Measurements from ENCODE around the gene EHMT2.

The EHMT2 gene

DNA sequence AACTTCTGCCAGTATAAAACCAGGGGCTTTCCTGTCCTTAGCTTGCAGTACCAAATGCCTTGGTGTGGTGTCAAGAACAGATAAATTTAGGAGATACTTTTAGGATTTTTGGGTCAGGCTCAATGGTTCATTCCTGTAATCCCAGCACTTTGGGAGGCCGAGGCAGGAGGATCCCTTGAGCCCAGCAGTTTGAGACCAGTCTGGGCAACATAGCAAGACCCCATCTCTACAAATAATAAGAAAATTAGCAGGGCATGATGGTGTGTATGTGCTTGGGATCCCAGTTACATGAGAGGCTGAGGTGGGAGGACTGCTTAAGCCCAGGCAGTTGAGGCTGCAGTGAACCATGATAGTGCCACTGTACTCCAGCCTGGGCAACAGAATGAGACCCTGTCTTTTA lies 7.5 kb upstream of the EHMT2 start:
- H3K27me3 Mint-ChIP-seq, result peaks cover 9% of the 10 kb centered on the region
- peaks cover 31% of the 10 kb centered on the region for H3K4me1 Mint-ChIP-seq (ENCODE audit: low read depth)
- H3K9me3 Mint-ChIP-seq, result no peaks in the 10 kb centered on the region
- H3K27ac Mint-ChIP-seq, result no peak overlapping the region
- H3K36me3 Mint-ChIP-seq (ENCODE audit: low read depth), result peaks cover 2% of the 10 kb centered on the region
- no peak for DNase-seq
- H3K4me3 Mint-ChIP-seq, result no peak overlapping the region

DNA sequence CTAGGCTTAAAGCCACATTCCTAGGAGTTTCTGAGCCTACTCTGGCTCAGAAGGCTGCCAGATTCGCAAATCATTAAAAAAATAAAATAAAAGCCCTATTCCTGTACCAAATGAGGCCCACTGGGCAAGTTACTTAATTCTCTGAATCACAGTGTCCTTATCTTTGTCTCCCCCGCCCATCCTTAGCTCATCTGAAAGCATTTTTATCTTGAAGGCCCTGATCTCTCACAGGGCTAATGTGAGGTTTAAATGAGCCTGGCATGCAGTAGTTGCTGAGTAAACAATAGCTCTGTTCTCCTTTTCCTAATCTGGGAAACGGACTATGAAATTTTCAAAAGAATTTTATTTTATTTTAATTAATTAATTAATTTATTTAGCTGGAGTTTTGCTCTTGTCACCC lies 6.5 kb upstream of the EHMT2 start:
- Mint-ChIP-seq H3K27ac (no peak overlapping the region), H3K9me3 (no peaks in the 10 kb centered on the region), H3K36me3 (ENCODE audit: low read depth) (peaks cover 9% of the 10 kb centered on the region), H3K4me1 (ENCODE audit: low read depth) (peaks cover 33% of the 10 kb centered on the region), H3K27me3 (peaks cover 9% of the 10 kb centered on the region), H3K4me3 (no peak overlapping the region)
- DNase-seq, result no peak

DNA sequence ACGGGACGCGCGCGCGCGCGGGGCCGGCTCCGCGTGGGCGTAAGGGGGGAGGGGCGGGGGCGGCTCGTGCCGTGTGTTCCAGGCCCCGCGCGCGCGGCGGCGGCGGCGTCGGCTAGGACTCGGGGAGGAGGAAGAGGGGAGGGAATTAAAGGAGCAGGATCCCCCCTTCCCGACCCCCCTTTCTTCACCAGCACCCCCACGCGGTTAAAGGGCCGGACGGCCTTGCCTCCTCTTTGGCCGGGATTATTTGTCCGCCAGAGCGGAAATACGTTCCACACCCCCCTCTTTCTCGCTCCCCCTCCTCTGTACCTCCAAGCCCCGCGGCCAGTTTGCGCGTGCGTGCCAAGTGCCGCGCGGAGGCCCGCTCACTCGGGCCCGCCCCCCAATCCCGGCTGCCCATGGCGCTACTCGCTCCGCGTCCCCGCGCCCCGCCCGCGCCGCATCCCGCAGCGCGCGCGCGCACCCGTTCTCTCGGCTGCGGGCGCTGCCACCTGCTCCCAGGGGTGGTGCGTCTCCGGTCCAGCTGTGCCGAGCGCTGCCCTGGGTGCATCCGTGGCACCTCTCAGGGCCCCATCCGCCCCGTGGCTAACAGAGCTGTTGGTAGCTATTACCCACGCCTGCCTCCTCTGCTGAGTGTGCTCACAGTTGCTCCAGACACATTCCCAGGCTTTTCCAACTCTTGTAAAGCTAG lies 4.6 kb upstream of the EHMT2 start, which contains the start of gene ZBTB12:
ZBTB12 (minus strand) TSS at position 134 of the 691 bp plus-strand sequence. CDS start 781 bp downstream, outside the sequence.
- H3K27ac Mint-ChIP-seq, result peak within 1 kb of the TSS; percentile 91
- peaks cover 6% of the 10 kb centered on the region for H3K27me3 Mint-ChIP-seq
- no peaks in the 10 kb centered on the region for H3K9me3 Mint-ChIP-seq
- DNase-seq, result peak; percentile 92
- peaks cover 21% of the 10 kb centered on the region for H3K36me3 Mint-ChIP-seq (ENCODE audit: low read depth)
- H3K4me3 Mint-ChIP-seq, result peak within 1 kb of the TSS; percentile 80
- H3K4me1 Mint-ChIP-seq (ENCODE audit: low read depth), result peaks cover 30% of the 10 kb centered on the region

DNA sequence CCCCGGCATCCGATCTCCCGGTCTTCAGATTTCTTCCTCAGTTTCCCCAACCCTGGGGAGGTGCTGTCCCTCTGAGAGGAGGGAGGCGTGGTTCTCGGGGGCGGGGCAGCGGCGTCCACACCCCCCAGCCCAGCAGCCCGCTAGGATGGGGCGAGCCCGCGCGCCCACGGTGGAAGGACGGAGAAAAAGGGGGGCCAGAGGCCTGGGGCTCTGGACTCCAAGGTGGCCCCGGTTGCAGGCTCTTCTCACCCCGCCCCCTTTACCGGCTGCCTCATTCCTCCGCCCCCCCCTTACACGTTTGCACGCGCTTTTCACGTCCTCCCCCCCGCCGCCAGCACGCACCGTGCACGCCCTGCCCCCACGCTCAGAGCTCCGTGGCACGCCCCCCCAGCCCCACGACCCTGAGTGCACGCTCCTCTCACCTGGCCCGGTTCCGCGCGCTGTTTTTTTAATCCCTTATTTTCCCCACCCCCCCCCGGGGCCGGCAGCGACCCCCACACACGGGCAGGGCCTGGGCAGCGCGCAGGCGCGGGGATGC lies 4.0 kb upstream of the EHMT2 start:
- H3K9me3 Mint-ChIP-seq, result no peaks in the 10 kb centered on the region
- peaks cover 23% of the 10 kb centered on the region for H3K36me3 Mint-ChIP-seq (ENCODE audit: low read depth)
- H3K4me3 Mint-ChIP-seq, result peak overlapping the region; percentile 80
- peaks cover 32% of the 10 kb centered on the region for H3K4me1 Mint-ChIP-seq (ENCODE audit: low read depth)
- H3K27me3 Mint-ChIP-seq, result peaks cover 5% of the 10 kb centered on the region
- DNase-seq, result peak; percentile 81
- peak overlapping the region; percentile 73 for H3K27ac Mint-ChIP-seq

DNA sequence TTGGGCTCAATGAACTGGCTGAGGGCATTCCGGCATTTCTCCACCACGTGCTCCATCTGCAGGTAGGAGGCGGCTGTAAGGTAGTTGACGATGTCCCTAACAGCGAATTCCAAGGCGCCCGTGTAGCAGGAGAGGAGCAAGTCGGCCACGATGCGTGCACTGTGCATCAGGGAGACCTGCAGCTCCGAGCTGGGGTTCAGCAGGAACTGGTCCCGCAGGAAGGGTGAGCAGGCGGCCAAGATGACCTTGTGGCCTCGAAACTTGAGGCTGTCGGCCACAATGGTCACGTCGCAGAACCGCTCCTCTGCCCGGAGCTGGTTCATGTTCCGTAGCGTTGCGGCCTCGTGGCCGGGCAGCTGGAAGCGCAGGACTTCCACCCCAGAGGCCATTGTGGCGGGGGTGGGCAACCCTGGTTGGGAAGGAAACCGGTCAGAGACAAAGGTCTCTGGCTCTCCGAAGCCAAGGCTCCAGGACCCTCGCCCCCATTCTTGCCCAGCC lies 3.5 kb upstream of the EHMT2 start:
- H3K27ac Mint-ChIP-seq, result peak overlapping the region; percentile 44
- peaks cover 27% of the 10 kb centered on the region for H3K36me3 Mint-ChIP-seq (ENCODE audit: low read depth)
- no peaks in the 10 kb centered on the region for H3K27me3 Mint-ChIP-seq
- H3K9me3 Mint-ChIP-seq, result no peaks in the 10 kb centered on the region
- H3K4me1 Mint-ChIP-seq (ENCODE audit: low read depth), result peaks cover 37% of the 10 kb centered on the region
- no peak for DNase-seq
- peak overlapping the region; percentile 80 for H3K4me3 Mint-ChIP-seq

DNA sequence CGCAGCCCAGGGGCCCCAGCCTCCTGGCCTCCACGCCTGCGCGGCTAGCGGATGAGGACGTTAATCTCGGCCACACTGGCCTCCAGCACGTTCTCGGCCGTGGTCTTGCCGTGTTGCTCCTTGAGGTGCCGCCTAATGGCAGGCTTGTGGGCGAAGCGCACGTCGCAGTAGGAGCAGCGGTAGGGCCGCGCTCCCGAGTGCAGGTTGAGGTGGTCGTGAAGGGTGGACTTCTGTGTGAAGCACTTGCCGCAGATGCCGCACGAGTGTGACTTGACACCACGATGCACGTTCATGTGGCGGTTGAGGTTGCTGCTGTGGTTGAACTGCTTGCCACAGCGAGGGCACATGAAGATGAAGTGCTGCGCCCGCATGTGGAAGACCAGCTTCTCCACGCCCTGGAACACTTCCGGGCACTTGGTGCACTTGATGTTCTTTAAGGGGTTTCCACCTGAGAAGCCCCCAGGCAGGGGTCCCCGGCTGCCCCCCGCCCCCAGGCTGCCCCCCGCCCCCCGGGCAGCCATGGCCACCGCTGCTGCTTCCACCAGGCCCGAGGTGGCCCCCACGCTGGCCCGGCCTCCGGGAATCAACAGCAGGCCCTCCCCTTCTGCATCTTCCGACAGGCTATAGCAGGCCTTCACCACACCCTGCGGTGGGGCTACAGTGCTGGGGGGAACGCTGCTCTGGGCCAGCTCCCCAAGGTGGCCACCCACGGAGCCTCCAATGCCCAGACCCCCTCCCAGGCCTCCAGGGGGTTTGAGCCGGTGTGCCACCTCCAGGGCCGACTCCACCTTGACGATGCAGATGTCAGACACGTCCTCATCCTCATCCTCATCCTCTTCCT lies 2.6 kb upstream of the EHMT2 start:
- no peaks in the 10 kb centered on the region for H3K27me3 Mint-ChIP-seq
- peak overlapping the region; percentile 20 for H3K4me3 Mint-ChIP-seq
- peaks cover 34% of the 10 kb centered on the region for H3K36me3 Mint-ChIP-seq (ENCODE audit: low read depth)
- DNase-seq, result no peak
- H3K9me3 Mint-ChIP-seq, result no peaks in the 10 kb centered on the region
- H3K27ac Mint-ChIP-seq, result peak overlapping the region; percentile 50
- peaks cover 42% of the 10 kb centered on the region for H3K4me1 Mint-ChIP-seq (ENCODE audit: low read depth)

DNA sequence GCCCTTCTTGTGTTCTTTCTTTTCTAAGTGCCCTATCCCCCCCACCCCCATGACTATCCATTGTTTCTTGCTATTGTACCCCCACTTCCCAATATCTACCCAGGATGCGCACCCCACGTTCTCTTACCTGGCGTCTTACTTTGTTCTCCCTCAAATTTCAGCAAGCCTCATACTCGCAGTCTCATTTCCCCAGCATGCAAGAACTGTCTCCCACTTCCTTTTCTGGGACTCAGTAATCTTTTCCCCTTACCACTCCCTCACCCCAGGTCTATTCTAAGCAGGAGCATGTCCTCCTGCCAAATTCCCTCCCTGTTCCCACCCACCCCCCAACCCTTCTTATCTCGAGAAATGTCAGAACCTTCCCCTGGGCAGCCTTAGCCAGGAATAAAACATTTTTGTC lies 1.7 kb upstream of the EHMT2 start:
- Mint-ChIP-seq H3K27ac (peak overlapping the region; percentile 35), H3K9me3 (no peaks in the 10 kb centered on the region), H3K4me3 (peak overlapping the region; percentile 53), H3K4me1 (ENCODE audit: low read depth) (peaks cover 42% of the 10 kb centered on the region), H3K36me3 (ENCODE audit: low read depth) (peaks cover 41% of the 10 kb centered on the region), H3K27me3 (no peaks in the 10 kb centered on the region)
- no peak for DNase-seq

DNA sequence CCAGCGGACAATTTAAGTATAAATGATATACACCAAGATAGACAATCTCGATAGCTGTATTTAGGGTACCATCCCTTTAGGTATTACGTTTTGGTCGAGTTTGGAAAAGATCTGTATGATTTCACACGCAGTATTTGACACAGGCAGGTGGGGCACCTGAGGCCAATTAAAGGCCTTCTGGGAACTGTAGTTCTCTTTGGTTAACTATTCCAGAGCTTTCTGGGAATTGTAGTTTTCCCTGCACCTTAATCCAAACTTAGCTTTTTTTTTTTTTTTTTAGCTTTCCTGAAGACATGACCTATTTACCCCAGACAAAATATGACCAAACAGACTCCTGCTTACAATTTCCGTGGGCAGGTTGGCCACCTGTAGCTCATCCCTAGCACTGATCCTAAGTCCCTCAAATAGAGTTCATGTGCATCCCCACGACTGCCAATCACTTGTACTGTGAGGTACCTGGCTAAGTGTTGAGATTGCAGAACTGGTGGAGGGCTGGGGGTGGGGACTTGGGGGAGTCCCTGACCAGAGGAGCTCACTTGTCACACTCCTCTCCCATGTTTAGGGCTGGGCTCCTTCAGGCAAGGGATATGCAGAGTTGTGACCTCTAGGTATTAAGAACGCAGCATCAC lies 999 bp upstream of the EHMT2 start:
- H3K27me3 Mint-ChIP-seq, result no peaks in the 10 kb centered on the region
- H3K27ac Mint-ChIP-seq, result peak overlapping the region; percentile 96
- peaks cover 42% of the 10 kb centered on the region for H3K4me1 Mint-ChIP-seq (ENCODE audit: low read depth)
- peak overlapping the region; percentile 93 for H3K4me3 Mint-ChIP-seq
- peak; percentile 42 for DNase-seq
- H3K9me3 Mint-ChIP-seq, result no peaks in the 10 kb centered on the region
- H3K36me3 Mint-ChIP-seq (ENCODE audit: low read depth), result peaks cover 44% of the 10 kb centered on the region

DNA sequence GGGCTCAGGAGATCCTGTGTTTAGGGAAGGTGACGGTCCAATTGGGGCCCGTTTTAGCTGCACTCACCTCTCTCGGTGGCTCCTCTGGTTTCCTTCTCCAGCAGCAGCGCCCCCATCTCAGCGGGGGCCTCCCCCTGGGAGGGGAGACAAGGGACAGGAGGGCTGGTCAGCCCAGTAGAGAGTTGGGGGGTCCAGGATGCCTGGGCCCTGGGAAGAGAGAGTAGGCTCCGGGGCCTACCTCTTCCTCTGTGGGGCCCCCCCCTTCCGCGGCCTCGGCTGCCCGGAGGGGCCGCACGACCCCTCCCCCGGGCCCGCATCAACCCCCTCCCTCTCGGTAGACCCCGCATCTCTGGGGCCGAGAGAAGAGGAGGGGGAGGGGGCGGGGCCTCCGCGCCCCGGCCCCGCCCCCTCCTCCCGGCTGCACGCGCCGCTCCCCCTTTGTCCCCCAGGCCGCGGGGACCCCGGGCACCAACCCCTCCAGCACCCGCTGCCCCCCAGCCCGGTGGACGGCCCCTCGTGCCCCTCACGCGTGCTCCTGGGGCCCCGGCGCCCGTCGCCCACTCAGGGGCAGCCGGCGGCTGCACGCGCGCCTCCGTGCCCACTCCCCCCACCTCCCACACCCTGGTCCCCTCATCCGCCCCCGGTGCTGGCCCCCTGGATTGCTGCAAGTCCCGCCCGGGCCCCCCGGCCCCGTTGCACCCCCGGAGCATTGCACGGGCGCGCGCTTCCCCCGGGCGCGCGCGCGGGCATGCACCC lies 464 bp downstream of the EHMT2 start:
- no peaks in the 10 kb centered on the region for H3K27me3 Mint-ChIP-seq
- H3K27ac Mint-ChIP-seq, result peak overlapping the region; percentile 89
- peaks cover 59% of the 10 kb centered on the region for H3K36me3 Mint-ChIP-seq (ENCODE audit: low read depth)
- peaks cover 34% of the 10 kb centered on the region for H3K4me1 Mint-ChIP-seq (ENCODE audit: low read depth)
- no peaks in the 10 kb centered on the region for H3K9me3 Mint-ChIP-seq
- H3K4me3 Mint-ChIP-seq, result peak overlapping the region; percentile 93
- no peak for DNase-seq

DNA sequence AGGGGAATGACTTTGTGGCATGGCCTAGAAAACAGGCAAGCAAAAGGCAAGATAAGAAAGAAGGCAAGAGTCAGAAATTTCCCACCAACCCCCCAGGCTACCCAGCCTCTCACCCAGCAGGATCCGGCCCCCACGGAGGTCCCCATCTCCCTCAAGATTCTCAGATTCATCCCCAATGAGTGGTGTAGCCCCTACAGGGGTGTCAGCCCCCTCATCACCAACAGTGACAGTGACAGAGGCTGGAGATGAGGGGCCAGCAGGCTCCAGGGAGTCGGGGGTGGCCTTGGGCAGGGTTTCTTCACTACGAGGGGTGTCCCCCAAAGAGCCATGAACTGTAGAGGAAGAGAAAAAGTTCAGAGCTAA lies 1.0 kb downstream of the EHMT2 start:
- DNase-seq, result no peak
- Mint-ChIP-seq H3K4me3 (peak overlapping the region; percentile 83), H3K4me1 (ENCODE audit: low read depth) (peaks cover 34% of the 10 kb centered on the region), H3K9me3 (no peaks in the 10 kb centered on the region), H3K27ac (peak overlapping the region; percentile 89), H3K27me3 (no peaks in the 10 kb centered on the region), H3K36me3 (ENCODE audit: low read depth) (peaks cover 64% of the 10 kb centered on the region)

DNA sequence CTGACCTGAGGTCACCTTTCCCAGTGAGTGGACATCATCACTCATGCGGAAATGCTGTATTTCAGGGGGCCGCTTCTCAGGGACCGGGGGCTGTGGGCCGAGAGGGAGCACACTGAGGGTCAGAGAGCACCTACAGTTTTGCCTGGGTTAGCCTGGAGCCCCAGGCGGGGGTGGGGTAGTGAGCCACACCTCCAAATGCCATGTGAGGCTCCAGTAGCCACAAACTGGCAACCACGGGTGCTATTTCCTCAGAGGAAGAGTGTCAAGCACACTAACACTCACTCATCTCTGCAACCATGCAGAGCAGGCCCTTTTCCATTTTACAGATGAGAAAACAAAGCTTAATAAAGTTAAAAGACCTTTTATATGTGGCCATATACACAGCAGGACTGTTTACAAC lies 4.7 kb downstream of the EHMT2 start:
- peaks cover 12% of the 10 kb centered on the region for H3K4me1 Mint-ChIP-seq (ENCODE audit: low read depth)
- no peaks in the 10 kb centered on the region for H3K9me3 Mint-ChIP-seq
- H3K36me3 Mint-ChIP-seq (ENCODE audit: low read depth), result peaks cover 76% of the 10 kb centered on the region
- DNase-seq, result no peak
- H3K27ac Mint-ChIP-seq, result no peak overlapping the region
- no peaks in the 10 kb centered on the region for H3K27me3 Mint-ChIP-seq
- no peak overlapping the region for H3K4me3 Mint-ChIP-seq

DNA sequence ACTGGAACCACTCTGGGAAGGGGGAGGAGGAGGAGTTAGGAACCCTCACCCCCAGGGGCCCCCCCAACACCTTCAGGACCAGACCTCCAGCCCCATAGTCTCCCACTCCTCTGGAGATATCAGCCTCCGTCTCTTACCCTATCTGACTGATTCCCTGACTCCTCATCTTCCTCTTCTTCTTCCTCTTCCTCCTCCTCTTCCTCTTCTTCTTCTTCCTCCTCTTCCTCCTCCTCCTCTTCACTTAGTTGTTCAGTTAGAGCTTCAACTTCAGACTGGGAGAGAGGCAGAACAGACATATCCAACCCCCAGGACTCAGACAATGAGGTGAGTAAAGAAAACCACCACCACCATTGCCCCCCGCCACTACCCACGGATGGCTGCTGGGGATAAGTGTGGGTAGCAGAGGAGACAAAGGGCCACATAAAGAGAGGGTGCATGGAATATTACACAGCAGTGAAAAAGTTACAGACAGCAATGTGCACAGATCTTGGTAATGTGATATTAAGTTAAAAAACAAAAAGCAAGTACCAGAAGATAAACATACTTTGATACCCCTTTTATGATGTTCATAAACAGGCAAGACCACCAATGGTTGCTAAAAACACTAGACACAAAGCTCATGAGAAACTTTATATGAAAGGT lies 8.0 kb downstream of the EHMT2 start:
- H3K27ac Mint-ChIP-seq, result no peak overlapping the region
- no peaks in the 10 kb centered on the region for H3K4me1 Mint-ChIP-seq (ENCODE audit: low read depth)
- no peaks in the 10 kb centered on the region for H3K9me3 Mint-ChIP-seq
- H3K27me3 Mint-ChIP-seq, result no peaks in the 10 kb centered on the region
- no peak overlapping the region for H3K4me3 Mint-ChIP-seq
- peaks cover 89% of the 10 kb centered on the region for H3K36me3 Mint-ChIP-seq (ENCODE audit: low read depth)
- DNase-seq, result no peak

DNA sequence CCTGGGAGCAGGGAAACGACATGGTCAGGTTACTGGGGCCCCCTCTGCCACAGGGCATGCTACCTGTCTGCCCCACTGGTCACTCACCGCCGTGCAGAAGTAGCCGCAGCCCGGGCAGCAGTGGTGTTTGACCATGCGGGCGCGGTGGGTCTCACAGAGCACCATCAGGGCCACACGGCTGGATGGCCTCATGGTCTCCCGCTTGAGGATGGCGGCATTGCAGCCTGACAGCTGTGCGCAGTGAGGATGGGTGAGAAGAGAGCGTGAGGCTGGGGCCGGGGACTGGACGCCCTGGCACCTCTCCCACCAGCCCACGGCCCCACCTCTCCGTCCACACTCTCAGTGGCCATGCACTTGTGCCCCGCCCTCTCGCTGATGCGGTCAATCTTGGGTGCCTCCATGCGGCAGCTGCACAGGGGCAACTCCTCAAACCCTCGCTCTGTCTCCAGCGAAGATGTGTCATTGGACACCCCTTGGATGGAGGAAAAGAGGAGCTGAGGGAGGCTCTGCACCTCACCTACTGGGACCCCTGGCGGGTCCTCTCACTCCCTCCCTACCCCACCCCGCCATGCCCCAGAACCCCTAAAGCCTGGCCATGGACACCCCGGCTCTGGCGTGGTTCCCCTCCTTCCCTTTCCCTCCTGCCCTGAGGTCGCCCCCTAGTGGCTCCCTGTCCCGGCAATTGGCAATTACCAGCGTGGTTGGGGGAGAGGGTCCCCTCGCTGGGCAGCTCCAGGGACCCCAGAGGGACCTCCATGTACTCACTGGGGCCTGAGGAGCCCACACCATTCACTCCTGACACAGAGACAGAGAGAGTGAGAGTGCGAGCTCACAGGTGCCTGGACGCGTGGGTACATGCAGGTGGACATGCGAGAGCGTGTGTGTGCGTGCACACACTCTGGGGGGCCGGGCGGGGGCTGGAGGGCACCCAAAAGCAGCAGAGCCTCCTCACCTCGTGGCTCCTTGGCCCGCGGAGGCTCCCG lies 8.9 kb downstream of the EHMT2 start:
- DNase-seq, result peak; percentile 74
- Mint-ChIP-seq H3K27ac (no peak overlapping the region), H3K4me1 (ENCODE audit: low read depth) (no peaks in the 10 kb centered on the region)

More for the DNA sequence above, 8.9 kb downstream of the EHMT2 start:
- Mint-ChIP-seq H3K9me3 (no peaks in the 10 kb centered on the region), H3K36me3 (ENCODE audit: low read depth) (peaks cover 93% of the 10 kb centered on the region), H3K27me3 (no peaks in the 10 kb centered on the region), H3K4me3 (no peak overlapping the region)

Data from activated T-cell treated with anti-CD3 and anti-CD28 coated beads, Interleukin-2, amount 50 U/mL, for 24 hours (primary cell).